GM18498 (cell line): ENCODE measurements around the gene CTNND2.
"Not testable (repeated sequence)": the region's sequence is repeated elsewhere in the genome, so short reads cannot be mapped to it uniquely, and the experiment has no call there.

Experiments
- ATAC-seq: cut with Tn5 transposase; IDR thresholded peaks from one replicate; pipeline ENCODE4 v1.9.1; 2021; ENCODE audit warnings: mild to moderate bottlenecking, moderate library complexity; ENCODE audit not compliant: unreplicated experiment

CTNND2 gene

DNA sequence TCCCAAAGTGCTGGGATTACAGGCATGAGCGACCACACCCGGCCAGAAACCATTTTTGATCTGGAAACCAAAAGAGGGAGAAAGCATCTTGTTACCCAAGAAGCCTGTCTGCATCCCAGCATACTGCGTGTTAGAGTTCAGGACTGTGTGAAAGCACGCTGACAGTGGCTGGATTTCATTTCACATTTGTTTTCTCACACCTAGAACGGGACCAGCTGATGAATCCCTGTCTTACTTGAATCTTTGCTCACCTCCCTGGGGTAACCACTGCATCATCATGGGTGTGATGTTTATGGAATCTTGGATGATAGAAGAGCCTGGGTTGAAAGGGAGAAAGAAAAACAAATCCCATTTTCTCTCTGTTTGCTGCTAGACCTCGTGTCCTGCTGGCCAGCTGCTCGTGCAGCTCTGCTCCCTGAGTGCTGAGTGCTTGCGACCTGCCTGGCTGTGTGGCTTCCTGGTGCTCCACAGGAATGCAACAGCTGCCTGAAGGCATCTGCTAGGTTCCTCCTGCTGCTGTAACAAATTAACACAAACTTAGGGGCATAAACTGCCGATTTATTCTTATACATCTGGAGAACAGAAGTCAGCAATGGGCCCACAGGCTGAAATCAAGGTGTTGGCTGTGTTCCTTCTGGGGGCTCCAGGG lies 764.9 kb downstream of the CTNND2 start:
- ATAC-seq = no peak

DNA sequence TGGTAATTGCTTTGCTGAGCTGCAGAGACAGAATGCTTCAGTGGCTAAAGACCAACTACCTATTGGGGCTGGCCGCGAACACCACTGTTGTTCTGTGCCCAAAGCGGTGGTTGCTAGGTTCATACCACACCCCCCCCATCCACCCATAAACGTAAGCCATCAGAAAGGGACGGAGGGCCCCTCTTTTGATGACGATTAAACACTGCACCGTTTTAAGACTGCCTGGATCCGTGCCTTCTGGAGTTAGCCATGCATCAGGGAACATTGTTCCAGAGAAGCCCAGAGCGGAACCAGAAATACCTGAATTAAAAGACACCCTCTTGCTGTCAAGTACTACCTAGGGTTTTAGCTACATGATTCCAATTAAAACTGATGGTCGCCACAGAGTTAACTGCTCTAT lies 774.1 kb downstream of the CTNND2 start:
- ATAC-seq = no peak

DNA sequence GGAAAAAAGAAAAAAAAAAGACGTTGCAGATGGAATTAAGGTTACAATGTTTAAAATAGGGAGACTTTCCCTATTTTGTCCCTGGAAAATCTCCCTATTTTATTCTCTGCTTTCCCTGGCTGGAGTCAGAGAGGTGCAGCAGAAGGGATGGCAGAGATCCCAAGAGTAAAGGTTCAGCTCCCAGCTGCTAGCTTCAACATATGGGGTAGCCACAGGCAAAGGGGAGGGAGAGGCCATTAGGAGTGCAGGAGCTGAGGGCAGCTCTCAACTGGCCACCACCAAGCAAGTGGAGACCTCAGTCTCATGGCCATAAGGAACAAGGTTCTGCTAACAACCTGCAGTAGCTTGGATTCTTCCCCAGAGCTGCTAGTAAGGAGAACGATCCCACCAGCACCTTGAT lies 776.2 kb downstream of the CTNND2 start:
- no peak for ATAC-seq

DNA sequence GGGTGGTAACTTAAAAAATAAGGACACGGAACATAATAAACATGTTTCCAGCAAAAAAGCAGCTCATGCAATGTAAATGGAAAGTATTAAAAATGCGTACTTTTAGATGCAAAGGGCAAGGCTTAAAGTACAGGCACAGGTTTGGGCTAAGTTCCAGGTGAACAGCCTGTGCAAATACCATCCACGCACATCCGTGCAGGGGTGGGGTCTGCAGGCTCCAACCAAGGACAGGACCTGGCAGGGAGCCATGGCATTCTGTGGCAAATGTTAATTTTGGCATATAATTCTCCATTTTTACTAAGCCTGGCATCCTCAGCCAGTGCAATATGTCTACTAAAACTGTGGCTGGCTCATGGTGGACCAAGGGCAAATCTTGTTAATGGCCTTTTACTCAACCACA lies 777.4 kb downstream of the CTNND2 start:
- no peak for ATAC-seq

DNA sequence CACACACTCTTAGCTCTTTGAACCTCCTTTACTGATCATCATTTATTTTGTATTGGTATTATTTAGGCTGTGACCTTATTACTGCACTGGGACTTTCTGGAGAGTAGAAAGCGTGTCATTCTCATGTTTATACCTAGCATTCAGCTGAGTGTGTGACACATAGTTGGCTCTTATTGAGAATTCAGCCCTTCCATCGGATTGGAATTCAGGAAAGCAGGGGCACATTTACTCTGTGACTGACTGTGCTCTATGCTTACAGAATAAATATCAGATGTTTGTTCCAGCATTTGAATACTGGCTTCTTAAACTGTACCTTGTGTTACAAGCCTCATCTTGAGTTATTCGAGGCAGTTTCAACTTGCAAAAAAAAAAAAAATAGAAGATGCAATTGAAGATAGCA lies 782.4 kb downstream of the CTNND2 start:
- ATAC-seq = no peak

DNA sequence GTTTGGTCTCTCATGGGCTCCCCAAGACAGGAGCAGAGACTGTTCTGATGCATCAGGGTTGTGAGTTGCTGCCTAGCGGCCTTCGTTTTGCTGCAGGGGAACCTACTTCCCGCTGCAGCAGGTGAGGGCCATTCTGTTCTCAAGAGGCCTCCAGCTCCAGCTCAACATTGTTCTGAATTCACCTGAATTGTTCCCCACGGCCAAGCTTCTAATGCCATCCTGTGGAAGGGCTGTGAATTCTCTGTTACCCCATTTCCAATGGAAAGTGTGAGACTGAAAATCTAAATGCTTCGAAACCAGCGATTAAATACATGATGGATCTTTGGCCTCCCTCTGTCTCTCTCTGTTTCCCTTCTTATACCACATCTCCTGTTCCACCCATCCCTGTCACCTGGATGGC lies 794.1 kb downstream of the CTNND2 start:
- ATAC-seq = no peak

DNA sequence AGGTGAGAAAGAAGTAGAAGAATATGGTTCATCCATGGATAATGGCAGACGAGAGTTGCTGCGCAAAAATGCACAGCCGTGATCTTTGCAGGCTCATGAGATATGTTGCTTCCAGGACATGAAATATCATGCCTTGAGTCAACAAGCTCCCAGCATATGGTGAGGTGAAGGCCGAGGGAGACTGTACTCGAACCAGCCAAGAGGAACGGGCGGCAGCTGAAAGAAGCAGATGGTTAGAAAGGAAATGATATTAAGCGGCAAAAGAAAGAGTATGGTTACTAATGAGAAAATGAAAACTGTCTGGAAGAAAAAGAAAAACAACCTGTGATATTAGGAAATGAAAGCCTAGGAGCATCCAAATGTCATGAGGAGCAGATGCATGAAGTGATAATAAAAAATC lies 798.5 kb downstream of the CTNND2 start:
- ATAC-seq = no peak

DNA sequence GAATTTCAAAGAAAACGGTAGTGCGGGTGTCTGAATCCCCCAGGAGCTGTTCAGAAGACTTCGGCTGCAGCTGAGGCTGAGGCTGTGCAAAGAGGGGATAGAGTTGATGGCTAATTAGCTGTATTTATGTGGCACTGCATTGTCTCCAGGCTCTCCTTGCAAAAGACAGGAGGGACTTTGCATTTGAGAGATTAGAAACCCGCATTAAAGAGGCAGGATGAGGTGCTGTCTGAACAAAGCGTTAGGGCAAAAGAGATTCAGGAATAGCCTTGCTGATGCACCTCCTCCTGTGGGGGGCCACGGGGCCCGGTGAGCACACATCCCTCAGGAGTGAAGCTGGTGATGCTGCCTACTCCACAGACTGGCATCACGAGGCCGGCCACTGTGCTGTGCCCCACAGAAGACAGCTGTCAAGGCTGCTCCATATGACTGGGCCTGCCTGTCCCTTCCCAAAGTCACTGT lies 799.6 kb downstream of the CTNND2 start:
- no peak for ATAC-seq

DNA sequence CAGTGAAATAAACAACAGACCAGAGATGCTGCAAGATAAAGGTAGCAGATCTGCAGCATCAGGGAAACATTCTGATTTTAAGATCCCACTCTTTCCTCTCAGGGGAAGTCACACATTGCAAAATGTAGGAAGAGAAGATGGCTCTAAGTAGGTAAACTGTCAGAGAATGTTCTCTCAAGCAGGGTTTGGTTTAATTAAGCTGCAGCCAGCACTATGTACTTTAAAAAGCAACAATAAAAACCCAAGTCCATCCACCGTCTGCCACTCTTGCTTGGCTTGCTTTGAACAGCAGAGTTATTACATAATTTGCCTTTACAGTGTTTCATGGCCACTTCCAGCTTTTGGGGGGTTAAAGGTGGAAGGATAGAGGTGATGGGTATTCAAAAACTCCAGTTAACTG lies 800.0 kb downstream of the CTNND2 start:
- no peak for ATAC-seq

DNA sequence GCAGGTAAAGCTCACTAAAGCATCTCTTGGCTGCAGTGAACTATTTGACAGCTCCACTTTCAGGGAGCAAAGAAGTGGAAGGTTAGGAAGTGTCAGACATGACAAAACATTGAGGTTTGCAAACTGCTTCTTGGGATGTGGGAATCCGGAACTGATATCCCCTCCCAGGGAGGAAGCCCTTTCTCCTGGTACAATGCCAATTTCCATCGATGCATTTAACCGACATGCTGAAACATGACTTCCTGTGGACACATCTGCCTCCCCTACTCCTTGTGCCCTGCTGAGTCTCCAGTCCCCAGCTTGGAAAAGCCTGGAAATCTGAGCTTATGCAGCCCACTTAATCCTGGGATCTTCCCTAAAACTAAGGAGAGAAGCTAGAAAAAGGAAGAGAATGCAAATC lies 820.1 kb downstream of the CTNND2 start:
- ATAC-seq = no peak

DNA sequence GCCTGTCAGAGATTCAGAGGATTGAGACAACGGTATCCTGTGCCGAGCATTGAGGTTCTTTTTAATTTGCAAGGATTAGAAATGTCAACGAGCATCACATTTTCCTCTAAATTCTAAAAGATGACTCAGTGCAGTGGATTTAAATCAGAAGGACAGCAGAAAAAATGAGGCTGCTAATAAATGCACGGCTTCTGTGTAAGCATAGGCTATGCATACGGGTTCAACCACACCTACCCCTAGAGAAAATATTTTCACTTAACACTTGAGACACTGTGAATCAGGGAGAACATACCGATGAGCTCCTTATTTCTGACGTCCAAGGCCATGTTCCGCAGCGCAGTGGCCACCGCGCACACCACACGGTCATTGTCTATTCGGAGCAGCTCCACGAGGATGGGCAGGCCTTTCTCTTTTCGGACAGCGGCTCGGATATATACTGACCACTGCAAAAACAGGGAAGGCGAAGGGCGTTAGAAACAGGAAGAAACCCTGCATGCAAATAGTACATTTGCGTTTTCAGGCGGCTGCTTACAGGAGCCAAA lies 821.8 kb downstream of the CTNND2 start:
- ATAC-seq = no peak

DNA sequence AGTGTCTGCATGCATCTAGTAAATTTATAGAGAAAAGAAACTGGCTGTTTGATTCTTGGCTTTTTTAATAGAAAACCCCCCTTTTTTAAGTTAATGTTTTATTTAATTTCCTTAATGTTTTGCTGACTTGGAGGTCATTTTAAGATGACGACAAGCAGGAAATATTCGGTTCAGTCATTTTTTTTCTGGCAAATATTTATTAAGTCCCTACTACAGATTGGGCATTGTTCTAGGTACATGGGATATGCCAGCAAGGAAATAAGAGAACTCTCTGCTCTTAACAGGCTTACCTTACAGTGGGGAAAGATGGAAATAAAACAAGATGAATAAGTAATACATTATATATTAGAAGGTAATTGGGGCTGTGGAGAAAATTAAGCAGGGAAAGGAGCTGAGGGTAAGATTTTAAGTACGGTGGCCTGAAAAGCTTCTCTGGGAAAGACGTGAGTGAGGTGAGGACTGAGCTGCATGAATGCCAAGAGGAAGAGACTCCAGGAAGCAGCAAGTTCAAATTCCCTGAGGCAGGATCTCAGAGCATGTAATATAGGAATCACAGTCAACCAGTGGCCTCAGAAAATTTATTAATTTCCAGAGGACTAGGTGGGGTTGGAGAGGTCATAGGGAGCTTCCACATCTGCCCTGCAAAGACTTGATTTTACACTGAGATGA lies 827.2 kb downstream of the CTNND2 start:
- no peak for ATAC-seq

DNA sequence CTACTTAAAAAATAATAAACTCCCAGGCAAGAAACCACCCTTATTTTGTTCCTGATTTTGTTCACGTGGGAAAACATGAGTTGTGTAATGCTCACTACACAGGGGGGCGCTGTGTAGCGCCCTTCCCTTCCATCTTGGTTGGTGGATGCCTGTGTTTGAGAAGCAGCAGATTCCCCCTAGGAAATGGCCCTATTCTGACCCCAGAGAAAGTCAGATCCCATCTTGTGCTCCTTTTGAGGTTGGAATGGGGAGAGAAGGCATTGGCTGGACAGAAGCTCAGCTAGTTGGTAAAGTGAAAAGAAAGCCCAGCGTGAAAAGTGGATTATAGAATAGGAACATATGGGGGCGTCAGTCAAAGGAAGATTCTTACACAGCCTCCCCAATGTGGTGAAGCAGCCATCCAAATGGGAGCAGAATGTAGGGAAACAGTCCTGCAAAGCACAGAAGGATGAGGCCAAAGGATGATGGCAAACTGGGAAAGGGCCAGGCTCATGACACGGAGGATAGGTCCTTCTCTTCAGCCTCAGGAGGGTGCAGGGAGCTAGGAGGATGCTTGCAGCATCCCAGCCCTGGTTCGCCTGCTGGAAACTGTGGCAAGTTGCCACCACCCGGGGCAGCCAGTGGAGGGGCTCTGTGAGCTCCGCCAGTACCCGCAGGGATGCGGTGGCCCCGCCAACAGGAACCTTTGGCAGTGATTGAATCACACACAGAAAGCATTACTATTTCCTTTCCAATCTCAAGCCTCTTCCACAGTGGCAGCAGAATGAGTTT lies 829.0 kb downstream of the CTNND2 start:
- no peak for ATAC-seq

DNA sequence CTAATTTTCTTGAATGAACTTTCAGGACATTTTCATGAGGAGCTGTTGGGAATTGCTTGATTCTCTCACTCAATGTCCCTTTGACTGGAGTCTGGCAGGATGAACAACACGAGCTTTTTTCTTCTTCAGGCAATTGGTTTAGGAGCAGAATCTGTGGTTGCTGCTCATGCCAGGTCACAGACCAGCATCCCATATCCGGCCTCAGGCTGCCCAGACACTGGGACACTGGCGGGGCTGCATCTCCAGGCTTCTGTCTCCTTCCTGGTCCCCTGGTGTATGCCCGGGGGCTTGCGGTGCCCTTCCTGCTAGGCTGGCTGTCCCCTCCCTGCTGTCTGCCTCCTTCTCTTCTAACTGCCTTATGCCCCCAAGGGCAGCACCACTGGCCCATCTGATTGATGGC lies 831.7 kb downstream of the CTNND2 start:
- ATAC-seq = no peak

DNA sequence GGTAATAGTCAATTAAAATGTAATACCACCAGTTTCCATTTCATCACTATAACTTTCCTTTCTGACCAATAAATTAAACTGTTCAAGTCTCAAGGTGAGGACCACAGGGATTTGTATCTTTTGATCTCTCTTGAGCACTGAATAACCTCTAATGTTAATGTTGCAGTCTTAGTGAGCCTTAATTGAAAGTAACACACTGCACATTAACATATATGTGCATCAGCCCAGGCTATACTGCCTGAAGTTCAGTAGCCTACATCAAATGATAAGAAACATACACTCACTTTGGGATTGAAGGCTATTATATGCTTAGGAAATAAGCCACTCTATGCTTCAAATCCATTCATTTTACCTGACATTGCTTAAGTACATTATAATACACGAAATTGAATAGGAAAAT lies 832.2 kb downstream of the CTNND2 start:
- no peak for ATAC-seq

DNA sequence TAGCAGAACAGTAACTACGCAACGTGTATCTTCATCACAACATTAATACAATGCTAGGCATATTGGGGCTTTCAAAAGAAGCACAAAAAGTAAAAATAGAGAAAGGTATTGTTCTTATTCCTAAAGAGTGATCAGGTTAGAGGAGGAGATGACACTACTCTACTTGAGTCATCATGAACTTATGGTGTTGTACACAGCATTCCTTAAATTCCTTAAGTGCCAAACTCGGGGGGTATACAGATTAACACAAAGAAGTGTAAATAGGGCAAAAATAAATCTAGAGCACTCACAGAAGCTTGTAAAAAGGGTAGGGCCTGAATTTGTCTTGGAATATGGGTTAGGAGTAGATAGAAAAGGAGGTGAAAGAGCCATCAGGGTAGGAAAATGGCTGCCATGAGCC lies 835.2 kb downstream of the CTNND2 start:
- ATAC-seq = no peak

DNA sequence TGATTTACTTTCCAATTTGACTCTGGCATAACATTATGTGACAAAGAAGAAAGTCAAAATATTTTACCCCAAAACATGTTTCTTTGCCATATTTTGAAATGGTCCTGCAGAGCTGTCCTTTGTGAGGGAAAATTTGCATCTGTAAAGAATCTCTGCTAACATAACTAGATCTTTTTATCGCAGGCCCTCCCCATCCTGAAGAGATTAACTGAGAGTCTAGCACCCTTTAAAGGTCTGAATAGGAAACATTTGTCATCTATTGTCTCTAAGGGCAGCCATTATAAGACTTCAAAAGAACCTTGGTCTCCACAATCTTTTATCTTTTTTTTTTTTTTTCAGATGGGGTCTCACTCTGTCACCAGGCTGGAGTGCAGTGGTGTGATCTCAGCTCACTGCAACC lies 838.5 kb downstream of the CTNND2 start:
- ATAC-seq = not testable (repeated sequence)

DNA sequence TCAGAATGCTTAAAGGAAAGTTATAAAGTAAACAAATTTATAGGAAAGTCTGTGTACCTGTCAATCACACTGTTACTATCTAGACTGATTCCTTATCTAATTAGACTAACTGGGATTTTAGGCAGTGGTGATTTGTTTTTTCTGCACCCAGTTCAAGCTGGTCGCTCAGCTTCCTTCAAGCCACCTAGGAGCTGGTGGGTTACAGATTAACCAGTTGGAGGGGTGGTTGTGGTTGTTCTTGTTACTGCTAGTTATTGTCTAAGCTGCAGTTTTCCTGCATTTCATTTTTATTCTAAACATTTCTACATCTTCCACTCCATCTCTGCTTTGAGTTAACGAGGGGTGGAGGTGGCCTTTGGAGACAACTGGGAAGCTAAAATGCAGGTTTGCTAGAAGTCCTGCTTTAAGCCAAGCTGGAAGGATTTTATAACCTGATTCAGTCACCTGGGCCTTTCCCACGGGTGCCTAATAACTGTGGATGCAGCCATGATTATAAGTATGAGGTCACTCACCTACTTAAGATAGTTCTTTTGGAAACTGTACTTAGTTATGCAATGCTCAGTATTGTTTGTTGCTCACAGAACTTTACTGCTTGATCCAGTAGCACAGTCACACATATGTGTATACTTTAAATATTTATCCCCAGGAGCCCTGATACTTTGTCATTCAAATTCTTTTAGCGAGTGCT lies 839.3 kb downstream of the CTNND2 start:
- ATAC-seq = no peak

DNA sequence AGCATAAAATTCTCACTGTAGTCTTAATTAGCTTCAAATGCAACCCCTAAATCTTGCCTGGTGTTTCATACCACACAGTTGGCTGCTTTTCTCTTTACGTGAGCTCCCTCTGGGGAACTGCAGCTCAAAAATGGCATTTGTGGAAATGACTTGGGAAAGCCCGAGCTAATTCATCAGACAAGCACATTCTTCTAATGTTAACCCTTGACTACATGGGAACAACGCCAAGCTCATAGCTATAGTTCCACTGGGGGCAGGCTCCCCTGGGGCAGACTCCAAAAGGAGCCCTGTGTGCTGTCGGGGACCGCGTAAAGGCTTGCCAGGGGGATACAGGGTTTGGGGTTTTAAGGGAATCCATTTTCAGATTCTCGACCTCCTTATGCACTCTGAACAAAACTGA lies 841.8 kb downstream of the CTNND2 start:
- ATAC-seq = no peak

DNA sequence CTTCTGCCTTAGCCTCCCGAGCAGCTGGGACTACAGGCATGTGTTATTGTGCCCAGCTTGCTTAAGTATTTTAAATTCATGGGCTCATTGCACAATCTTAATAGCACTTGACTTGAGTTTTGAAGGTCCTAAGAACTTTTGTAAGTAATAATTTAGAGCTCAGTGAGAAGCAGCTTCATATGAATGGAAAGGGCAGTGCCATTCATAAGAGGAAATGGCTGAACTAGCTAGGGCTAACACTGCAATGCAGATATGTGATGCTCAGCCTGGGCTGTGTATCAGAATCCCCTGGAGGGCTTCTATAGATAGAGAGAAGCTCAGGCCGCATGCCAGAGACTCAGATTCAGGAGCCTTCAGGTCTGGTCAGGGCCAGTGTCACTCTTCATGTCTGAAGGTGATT lies 847.7 kb downstream of the CTNND2 start:
- ATAC-seq = no peak

DNA sequence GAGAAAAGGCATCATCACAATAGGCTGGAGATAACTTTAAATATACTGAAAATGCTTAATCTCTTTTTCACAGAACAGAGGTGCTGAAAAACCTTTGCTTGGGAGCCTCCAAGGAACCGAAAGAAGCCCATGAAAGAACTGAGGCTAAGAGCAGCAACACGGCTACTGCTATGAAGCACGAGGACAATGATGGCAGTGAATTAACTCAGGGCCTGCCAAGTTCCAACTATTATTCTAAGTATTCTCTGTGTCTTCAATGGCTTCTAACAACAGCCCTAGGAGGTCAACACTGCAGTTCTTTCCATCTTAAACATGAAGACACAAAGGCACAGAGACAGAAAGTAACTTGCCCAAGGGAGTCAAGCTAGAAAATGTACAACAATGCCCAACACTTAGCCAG lies 850.2 kb downstream of the CTNND2 start:
- ATAC-seq = no peak
